Ectodermal cell (in vitro differentiated cells): ENCODE measurements around the gene EGFL6.

Experiments used
- H3K27ac ChIP-seq: 2 replicates; pipeline ENCODE4 v1.7.0; 2013; ENCODE audit warnings: mild to moderate bottlenecking, low read depth, low read length; ENCODE audit not compliant: insufficient read depth, poor library complexity, severe bottlenecking
- H3K27me3 ChIP-seq: 2 replicates; pipeline ENCODE4 v1.7.0; 2013; ENCODE audit warnings: mild to moderate bottlenecking, low read length; ENCODE audit not compliant: insufficient read depth, control insufficient read depth, poor library complexity, severe bottlenecking
- H3K36me3 ChIP-seq: one replicate; pipeline ENCODE4 v1.7.0; 2013; ENCODE audit warnings: low read length; ENCODE audit not compliant: control insufficient read depth, insufficient read depth
- H3K4me1 ChIP-seq: one replicate; pipeline ENCODE4 v1.7.0; 2013; ENCODE audit warnings: low read length; ENCODE audit not compliant: control insufficient read depth, insufficient read depth
- H3K4me3 ChIP-seq: 2 replicates; pipeline ENCODE4 v1.7.0; 2013; ENCODE audit warnings: low read depth, low read length, control low read depth; ENCODE audit not compliant: insufficient read depth
- H3K9me3 ChIP-seq: 2 replicates; pipeline ENCODE4 v1.7.0; 2013; ENCODE audit warnings: mild to moderate bottlenecking, low read length, moderate library complexity; ENCODE audit not compliant: control insufficient read depth
- WGBS, 2 experiments: methylation state at CpG; one replicate each; pipeline ENCODE4 v1.1.7; 2013; ENCODE audit warnings: missing lambda C conversion rate in 2 of 2; 5-methylcytosine and 5-hydroxymethylcytosine counted together

Gene EGFL6

GRCh38 chrX:13545726-13546125, 23.7 kb upstream of the EGFL6 start:
- no peaks in the 10 kb centered on the region for H3K36me3 ChIP-seq
- WGBS, 2 experiments = 90 to 92% methylated on average over 2 of the region's 2 CpGs
- H3K27ac ChIP-seq = no peak overlapping the region
- no peaks in the 10 kb centered on the region for H3K9me3 ChIP-seq
- no peaks in the 10 kb centered on the region for H3K27me3 ChIP-seq
- no peak overlapping the region for H3K4me3 ChIP-seq
- no peaks in the 10 kb centered on the region for H3K4me1 ChIP-seq

- no peaks in the 10 kb centered on the region for H3K27me3 ChIP-seq
- no peak overlapping the region for H3K4me3 ChIP-seq
- H3K27ac ChIP-seq = no peak overlapping the region
- no peaks in the 10 kb centered on the region for H3K36me3 ChIP-seq
- H3K4me1 ChIP-seq = no peaks in the 10 kb centered on the region
- no peaks in the 10 kb centered on the region for H3K9me3 ChIP-seq
Observed at GRCh38 chrX:13547671-13548070, 21.7 kb upstream of the EGFL6 start.

GRCh38 chrX:13550346-13550745, 19.1 kb upstream of the EGFL6 start:
- no peak overlapping the region for H3K27ac ChIP-seq
- H3K9me3 ChIP-seq = no peaks in the 10 kb centered on the region
- H3K4me1 ChIP-seq = no peaks in the 10 kb centered on the region
- no peaks in the 10 kb centered on the region for H3K36me3 ChIP-seq
- H3K4me3 ChIP-seq = no peak overlapping the region
- H3K27me3 ChIP-seq = no peaks in the 10 kb centered on the region

- Histone ChIP-seq H3K9me3 (no peaks in the 10 kb centered on the region), H3K4me1 (no peaks in the 10 kb centered on the region), H3K27ac (no peak overlapping the region), H3K36me3 (no peaks in the 10 kb centered on the region), H3K4me3 (no peak overlapping the region), H3K27me3 (no peaks in the 10 kb centered on the region)
- 92 to 100% methylated on average over 3 of the region's 3 CpGs for WGBS, 2 experiments
Observed at GRCh38 chrX:13551610-13552009, 17.8 kb upstream of the EGFL6 start.

GRCh38 chrX:13552892-13553291, 16.5 kb upstream of the EGFL6 start:
- H3K4me3 ChIP-seq = no peak overlapping the region
- H3K9me3 ChIP-seq = no peaks in the 10 kb centered on the region
- H3K27me3 ChIP-seq = no peaks in the 10 kb centered on the region
- no peak overlapping the region for H3K27ac ChIP-seq
- WGBS, 2 experiments = 91 to 100% methylated on average over 1 of the region's 1 CpG
- H3K4me1 ChIP-seq = no peaks in the 10 kb centered on the region
- no peaks in the 10 kb centered on the region for H3K36me3 ChIP-seq

- no peaks in the 10 kb centered on the region for H3K9me3 ChIP-seq
- WGBS, 2 experiments = 84 to 100% methylated on average over 1 to 2 of the region's 2 CpGs
- H3K4me3 ChIP-seq = no peak overlapping the region
- H3K27ac ChIP-seq = no peak overlapping the region
- H3K27me3 ChIP-seq = peaks cover 26% of the 10 kb centered on the region
- H3K36me3 ChIP-seq = no peaks in the 10 kb centered on the region
- H3K4me1 ChIP-seq = no peaks in the 10 kb centered on the region
Observed at GRCh38 chrX:13565511-13565910, 3.9 kb upstream of the EGFL6 start.

GRCh38 chrX:13570261-13570605, 832 bp downstream of the EGFL6 start:
- Histone ChIP-seq H3K9me3 (no peaks in the 10 kb centered on the region), H3K36me3 (no peaks in the 10 kb centered on the region), H3K27ac (no peak overlapping the region), H3K27me3 (peaks cover 34% of the 10 kb centered on the region), H3K4me1 (no peaks in the 10 kb centered on the region), H3K4me3 (peak overlapping the region; percentile 25)
- 22 to 28% methylated on average over 9 of the region's 9 CpGs for WGBS, 2 experiments

GRCh38 chrX:13571136-13571535, 1.7 kb downstream of the EGFL6 start:
- no peaks in the 10 kb centered on the region for H3K4me1 ChIP-seq
- no peaks in the 10 kb centered on the region for H3K9me3 ChIP-seq
- no peaks in the 10 kb centered on the region for H3K36me3 ChIP-seq
- H3K27ac ChIP-seq = no peak overlapping the region
- no peak overlapping the region for H3K4me3 ChIP-seq
- 92 to 100% methylated on average over 3 to 5 of the region's 5 CpGs for WGBS, 2 experiments
- peaks cover 34% of the 10 kb centered on the region for H3K27me3 ChIP-seq

- Histone ChIP-seq H3K27ac (no peak overlapping the region), H3K36me3 (no peaks in the 10 kb centered on the region), H3K4me3 (no peak overlapping the region), H3K9me3 (no peaks in the 10 kb centered on the region), H3K4me1 (no peaks in the 10 kb centered on the region), H3K27me3 (peaks cover 18% of the 10 kb centered on the region)
- WGBS, 2 experiments = 100% methylated on average over 1 of the region's 1 CpG; no CpG with 5 or more reads in 1 of the 2 experiments
Observed at GRCh38 chrX:13574600-13574999, 5.2 kb downstream of the EGFL6 start.

GRCh38 chrX:13579661-13580060, 10.3 kb downstream of the EGFL6 start:
- Histone ChIP-seq H3K27me3 (no peaks in the 10 kb centered on the region), H3K27ac (no peak overlapping the region), H3K4me3 (no peak overlapping the region), H3K36me3 (no peaks in the 10 kb centered on the region), H3K9me3 (no peaks in the 10 kb centered on the region), H3K4me1 (no peaks in the 10 kb centered on the region)
- WGBS, 2 experiments = 88 to 95% methylated on average over 4 of the region's 4 CpGs

- no peak overlapping the region for H3K27ac ChIP-seq
- no peak overlapping the region for H3K4me3 ChIP-seq
- WGBS, 2 experiments = 95 to 100% methylated on average over 1 to 2 of the region's 4 CpGs
- H3K36me3 ChIP-seq = no peaks in the 10 kb centered on the region
- no peaks in the 10 kb centered on the region for H3K27me3 ChIP-seq
- H3K4me1 ChIP-seq = no peaks in the 10 kb centered on the region
- no peaks in the 10 kb centered on the region for H3K9me3 ChIP-seq
Observed at GRCh38 chrX:13581554-13581953, 12.2 kb downstream of the EGFL6 start.
